Measurements from ENCODE around the gene NAALADL1. TPM values are rescaled to one million over a fixed set of nuclear protein-coding genes. Genes with fewer than 3 reads are reported as not detected.

The NAALADL1 gene
- total and polyA plus RNA-seq, 9 of the 15 experiments (the other 6 are each of a cell fraction or from before 2014, with no cell fraction given), result 0.06 to 0.72 (median 0.22) TPM; not detected in 4

DNA sequence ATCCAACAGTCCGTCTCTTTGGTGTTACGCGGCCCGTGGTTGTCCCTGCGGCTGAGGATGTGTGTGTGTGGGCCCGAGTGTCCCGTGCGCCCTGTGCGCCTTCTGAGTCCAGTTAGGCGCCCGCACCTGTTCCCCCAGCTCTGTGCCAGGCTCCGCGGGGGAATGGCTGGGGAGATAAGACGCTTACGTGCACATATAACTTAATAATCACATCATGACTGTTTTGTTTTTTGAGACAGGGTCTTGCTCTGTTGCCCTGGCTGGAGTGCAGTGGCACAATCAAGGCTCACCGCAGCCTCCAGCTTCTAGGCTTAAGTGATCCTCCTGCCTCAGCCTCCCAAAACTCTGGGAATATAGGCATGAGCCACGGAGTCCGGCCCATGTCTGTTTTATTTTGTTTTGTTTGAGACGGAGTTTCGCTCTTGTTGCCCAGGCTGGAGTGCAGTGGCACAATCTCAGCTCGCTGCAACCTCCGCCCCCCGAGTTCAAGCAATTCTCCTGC lies 43.6 kb downstream of the NAALADL1 start:
- 29% methylated on average over 23 of the region's 23 CpGs for WGBS (ENCODE audit: insufficient coverage, low coverage, missing lambda C conversion rate)
- Histone ChIP-seq H3K27ac (ENCODE audit: extremely low read depth, low read depth, low read length) (peak overlapping the region; percentile 93), H2AFZ (ENCODE audit: low read depth, low read length) (peak overlapping the region; percentile 99), H3K4me2 (ENCODE audit: insufficient read depth, low read length) (peak overlapping the region; percentile 98), H3K27me3 (ENCODE audit: control insufficient read depth in 2 of 2, insufficient read depth in 2 of 2, low read length in 2 of 2) (no peaks in the 10 kb centered on the region), H3K9me1 (ENCODE audit: control insufficient read depth, insufficient read depth, low read length) (peaks cover 4% of the 10 kb centered on the region), H3K9ac (ENCODE audit: insufficient read depth in 1 of 2, low read depth in 2 of 2, low read length in 2 of 2) (peak overlapping the region; percentile 91 to 97), H3K9me3 (replicated peaks; ENCODE audit: control insufficient read depth, insufficient read depth, low read depth, low read length) (no peaks in the 10 kb centered on the region; the same call in 1 of the 2 replicates), H3K4me3 (peak overlapping the region; percentile 67), H4K20me1 (replicated peaks; ENCODE audit: control insufficient read depth, insufficient read depth, low read length) (no peaks in the 10 kb centered on the region), H3K36me3 (ENCODE audit: control insufficient read depth, insufficient read depth, low read length) (peaks cover 25% of the 10 kb centered on the region; the same call in 2 of the 3 replicates), H3K79me2 (ENCODE audit: control insufficient read depth, insufficient read depth, low read length) (peaks cover 25% of the 10 kb centered on the region), H3K4me1 (replicated peaks in 1 of 2; ENCODE audit: control insufficient read depth in 2 of 2, insufficient read depth in 2 of 2, low read length in 2 of 2) (peaks cover 10 to 39% of the 10 kb centered on the region in 2 experiments; a peak in 4 of 5 replicates)
- DNase-seq (ENCODE audit: extremely low read depth in 1 of 4, low spot score in 3 of 4) (no peak), ATAC-seq (peak; percentile 22; the same call in 2 of the 3 replicates), FAIRE-seq (no peak)
- no TSS peak for BruUV-seq (replicated peaks)
- ChIA-PET CTCF (ENCODE audit: low intra/inter-chr PET ratio) (interaction anchor here (0.6 to 2.3 kb wide), 6 partner anchors 26 to 543 kb away, joined by 4 to 18 read pairs (median 5); partner anchors contain the start of genes TM7SF2 and ZNHIT2), POLR2A (interaction anchor here (0.6 to 2.3 kb wide), 14 partner anchors 11 to 455 kb away, joined by 3 to 19 read pairs (median 4); partner anchors contain the start of genes BATF2, SAC3D1, TM7SF2 and ZNHIT2)
- intact Hi-C loops (cut with micrococcal nuclease) (loop anchor here (1.0 to 5.0 kb wide), 4 partner anchors 26 to 167 kb away; partner anchors contain the start of gene SAC3D1), in situ Hi-C loops (cut with MboI) (no loop called here)
- TF ChIP-seq NONO (IDR thresholded peaks at IDR 0.05; ENCODE audit: low read depth in 2 of 2, low read length in 1 of 2) (no peak), MAFG (tag; conservative IDR thresholded peaks at IDR 0.05) (no peak), RCOR1 (IDR thresholded peaks at IDR 0.05; ENCODE audit: borderline replicate concordance in 1 of 2, low read depth in 2 of 2, low read length in 2 of 2) (0 out of 4 replicates have a peak, but pooled peaks of 1 of the 2 experiments have one; percentile 27), SMARCA5 (IDR thresholded peaks at IDR 0.05) (peak; percentile 62; the same call in 1 of the 2 replicates), KDM1A (IDR thresholded peaks at IDR 0.05) (peak in 1 of 2 experiments; percentile 13; a peak in 1 of 4 replicates), CHCHD3 (CRISPR knock-in tag; IDR thresholded peaks at IDR 0.05) (no peak), ZFP30 (CRISPR knock-in tag; IDR thresholded peaks at IDR 0.05; ENCODE audit: borderline replicate concordance) (no peak)
- TF ChIP-seq, protein P1, sequence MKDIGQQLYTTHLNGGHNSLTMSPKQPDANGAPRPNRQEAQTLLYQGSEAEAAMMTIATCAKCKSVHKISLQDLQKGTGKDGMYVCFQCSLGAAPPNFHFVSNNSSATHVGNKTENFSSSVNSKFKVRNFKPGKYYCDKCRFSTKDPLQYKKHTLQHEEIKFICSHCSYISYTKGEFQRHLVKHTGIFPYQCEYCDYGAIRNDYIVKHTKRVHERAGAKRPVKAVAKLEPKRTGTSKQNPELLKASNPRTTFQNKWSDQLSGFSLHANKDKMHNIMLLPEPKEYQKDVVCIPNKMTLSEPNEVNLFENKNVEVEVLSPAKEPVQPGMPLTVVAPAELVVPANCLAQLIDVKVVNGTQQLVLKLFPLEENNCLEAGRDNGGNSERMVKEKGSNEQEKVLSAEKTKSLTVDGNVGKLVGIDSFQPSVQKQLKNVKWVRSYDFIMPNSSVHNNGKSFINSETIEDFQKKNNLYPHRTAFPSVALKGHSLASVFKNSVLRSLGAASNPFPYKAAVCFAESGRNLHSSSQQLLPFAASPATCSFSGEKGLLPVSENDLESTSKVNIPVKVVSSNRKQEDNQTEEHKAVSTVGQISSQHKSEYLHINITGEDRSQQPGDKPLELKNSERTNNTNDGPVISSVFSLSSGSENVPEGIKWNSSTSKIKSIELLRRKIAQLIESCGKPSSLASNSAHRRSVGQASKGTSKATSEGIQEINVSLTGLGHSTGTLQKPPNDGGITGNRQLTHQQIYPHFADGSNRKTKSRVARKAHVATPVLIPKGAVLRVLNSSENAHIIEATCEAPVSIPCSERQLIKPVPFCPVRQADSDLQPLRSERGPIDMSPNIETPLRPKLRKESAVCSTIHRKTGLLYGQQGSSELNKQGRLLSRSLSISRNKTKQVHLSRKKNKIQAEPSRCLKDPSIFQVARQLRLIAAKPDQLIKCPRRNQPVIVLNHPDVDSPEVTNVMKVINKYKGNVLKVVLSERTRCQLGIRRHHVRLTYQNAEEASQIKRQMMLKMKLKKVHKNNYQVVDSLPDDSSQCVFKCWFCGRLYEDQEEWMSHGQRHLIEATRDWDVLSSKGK (CRISPR knock-in tag; IDR thresholded peaks at IDR 0.05), result no peak
- TF ChIP-seq, protein P2, sequence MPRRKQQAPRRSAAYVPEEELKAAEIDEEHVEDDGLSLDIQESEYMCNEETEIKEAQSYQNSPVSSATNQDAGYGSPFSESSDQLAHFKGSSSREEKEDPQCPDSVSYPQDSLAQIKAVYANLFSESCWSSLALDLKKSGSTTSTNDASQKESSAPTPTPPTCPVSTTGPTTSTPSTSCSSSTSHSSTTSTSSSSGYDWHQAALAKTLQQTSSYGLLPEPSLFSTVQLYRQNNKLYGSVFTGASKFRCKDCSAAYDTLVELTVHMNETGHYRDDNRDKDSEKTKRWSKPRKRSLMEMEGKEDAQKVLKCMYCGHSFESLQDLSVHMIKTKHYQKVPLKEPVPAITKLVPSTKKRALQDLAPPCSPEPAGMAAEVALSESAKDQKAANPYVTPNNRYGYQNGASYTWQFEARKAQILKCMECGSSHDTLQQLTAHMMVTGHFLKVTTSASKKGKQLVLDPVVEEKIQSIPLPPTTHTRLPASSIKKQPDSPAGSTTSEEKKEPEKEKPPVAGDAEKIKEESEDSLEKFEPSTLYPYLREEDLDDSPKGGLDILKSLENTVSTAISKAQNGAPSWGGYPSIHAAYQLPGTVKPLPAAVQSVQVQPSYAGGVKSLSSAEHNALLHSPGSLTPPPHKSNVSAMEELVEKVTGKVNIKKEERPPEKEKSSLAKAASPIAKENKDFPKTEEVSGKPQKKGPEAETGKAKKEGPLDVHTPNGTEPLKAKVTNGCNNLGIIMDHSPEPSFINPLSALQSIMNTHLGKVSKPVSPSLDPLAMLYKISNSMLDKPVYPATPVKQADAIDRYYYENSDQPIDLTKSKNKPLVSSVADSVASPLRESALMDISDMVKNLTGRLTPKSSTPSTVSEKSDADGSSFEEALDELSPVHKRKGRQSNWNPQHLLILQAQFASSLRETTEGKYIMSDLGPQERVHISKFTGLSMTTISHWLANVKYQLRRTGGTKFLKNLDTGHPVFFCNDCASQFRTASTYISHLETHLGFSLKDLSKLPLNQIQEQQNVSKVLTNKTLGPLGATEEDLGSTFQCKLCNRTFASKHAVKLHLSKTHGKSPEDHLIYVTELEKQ (CRISPR knock-in tag; IDR thresholded peaks at IDR 0.05), result no peak
- TF ChIP-seq, protein P3, sequence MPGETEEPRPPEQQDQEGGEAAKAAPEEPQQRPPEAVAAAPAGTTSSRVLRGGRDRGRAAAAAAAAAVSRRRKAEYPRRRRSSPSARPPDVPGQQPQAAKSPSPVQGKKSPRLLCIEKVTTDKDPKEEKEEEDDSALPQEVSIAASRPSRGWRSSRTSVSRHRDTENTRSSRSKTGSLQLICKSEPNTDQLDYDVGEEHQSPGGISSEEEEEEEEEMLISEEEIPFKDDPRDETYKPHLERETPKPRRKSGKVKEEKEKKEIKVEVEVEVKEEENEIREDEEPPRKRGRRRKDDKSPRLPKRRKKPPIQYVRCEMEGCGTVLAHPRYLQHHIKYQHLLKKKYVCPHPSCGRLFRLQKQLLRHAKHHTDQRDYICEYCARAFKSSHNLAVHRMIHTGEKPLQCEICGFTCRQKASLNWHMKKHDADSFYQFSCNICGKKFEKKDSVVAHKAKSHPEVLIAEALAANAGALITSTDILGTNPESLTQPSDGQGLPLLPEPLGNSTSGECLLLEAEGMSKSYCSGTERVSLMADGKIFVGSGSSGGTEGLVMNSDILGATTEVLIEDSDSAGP (CRISPR knock-in tag; IDR thresholded peaks at IDR 0.05), result no peak
- TF ChIP-seq, protein P4, sequence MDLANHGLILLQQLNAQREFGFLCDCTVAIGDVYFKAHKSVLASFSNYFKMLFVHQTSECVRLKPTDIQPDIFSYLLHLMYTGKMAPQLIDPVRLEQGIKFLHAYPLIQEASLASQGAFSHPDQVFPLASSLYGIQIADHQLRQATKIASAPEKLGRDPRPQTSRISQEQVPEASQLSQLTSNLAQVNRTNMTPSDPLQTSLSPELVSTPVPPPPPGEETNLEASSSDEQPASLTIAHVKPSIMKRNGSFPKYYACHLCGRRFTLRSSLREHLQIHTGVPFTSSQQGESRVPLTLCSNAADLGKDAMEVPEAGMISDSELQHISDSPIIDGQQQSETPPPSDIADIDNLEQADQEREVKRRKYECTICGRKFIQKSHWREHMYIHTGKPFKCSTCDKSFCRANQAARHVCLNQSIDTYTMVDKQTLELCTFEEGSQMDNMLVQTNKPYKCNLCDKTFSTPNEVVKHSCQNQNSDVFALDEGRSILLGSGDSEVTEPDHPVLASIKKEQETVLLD (IDR thresholded peaks at IDR 0.05), result no peak

Data from K562 (cell line).